ENCODE results near the gene E2F3.

The E2F3 gene

DNA sequence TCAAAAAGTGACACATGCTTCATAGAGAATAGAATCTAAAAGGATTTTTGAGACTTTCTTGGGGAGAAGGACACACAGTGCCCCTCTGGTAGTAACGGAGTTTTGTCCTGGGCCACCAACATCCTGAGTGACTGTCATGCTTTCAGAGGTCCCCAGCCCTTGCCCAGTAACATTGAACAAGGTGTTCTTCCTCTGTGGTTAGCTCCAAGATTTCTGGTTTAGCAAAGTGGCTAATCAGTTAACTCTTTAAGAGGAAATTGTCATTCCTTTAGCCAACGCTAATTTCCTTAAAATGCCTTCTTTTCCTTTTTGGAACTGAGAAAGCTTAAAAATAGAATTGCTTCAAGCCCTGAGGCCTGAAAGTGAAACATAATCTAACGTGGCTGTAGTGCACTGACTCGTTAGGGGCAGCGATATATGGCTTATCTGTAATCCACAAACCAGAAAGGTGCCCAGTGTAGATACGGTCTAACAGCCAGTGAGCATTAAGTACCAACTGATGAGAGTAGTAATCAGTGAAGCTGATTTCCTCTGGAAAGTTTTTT lies 7.8 kb downstream of the E2F3 start:
- TF ChIP-seq, protein P1, sequence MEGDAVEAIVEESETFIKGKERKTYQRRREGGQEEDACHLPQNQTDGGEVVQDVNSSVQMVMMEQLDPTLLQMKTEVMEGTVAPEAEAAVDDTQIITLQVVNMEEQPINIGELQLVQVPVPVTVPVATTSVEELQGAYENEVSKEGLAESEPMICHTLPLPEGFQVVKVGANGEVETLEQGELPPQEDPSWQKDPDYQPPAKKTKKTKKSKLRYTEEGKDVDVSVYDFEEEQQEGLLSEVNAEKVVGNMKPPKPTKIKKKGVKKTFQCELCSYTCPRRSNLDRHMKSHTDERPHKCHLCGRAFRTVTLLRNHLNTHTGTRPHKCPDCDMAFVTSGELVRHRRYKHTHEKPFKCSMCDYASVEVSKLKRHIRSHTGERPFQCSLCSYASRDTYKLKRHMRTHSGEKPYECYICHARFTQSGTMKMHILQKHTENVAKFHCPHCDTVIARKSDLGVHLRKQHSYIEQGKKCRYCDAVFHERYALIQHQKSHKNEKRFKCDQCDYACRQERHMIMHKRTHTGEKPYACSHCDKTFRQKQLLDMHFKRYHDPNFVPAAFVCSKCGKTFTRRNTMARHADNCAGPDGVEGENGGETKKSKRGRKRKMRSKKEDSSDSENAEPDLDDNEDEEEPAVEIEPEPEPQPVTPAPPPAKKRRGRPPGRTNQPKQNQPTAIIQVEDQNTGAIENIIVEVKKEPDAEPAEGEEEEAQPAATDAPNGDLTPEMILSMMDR (IDR thresholded peaks at IDR 0.05; ENCODE audit: low read depth, low read length): no peak
- no peak overlapping the region for H3K4me3 ChIP-seq (ENCODE audit: low read depth, low read length)

DNA sequence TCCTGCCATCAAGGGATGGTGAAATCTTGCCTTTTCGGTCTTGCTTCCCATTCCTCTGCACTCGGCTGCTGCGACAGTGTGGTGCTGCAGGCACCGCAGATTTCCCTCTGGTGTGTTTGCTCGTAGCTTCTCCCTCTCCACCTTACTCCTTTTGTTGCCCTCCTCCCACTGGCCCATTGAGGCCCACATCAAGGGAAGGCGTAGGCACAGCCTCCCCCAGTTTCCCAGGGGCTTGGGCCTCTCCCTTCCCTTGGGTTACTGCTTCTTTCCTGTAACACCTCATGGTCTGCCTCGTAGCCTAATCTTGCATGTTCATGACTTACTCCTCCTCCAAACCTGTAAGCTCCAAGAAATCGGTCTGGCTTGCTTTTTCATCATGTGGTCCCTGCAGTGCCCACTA lies 9.9 kb downstream of the E2F3 start:
- TF ChIP-seq, protein P1 (IDR thresholded peaks at IDR 0.05; ENCODE audit: low read depth, low read length): no peak
- H3K4me3 ChIP-seq (ENCODE audit: low read depth, low read length): no peak overlapping the region

DNA sequence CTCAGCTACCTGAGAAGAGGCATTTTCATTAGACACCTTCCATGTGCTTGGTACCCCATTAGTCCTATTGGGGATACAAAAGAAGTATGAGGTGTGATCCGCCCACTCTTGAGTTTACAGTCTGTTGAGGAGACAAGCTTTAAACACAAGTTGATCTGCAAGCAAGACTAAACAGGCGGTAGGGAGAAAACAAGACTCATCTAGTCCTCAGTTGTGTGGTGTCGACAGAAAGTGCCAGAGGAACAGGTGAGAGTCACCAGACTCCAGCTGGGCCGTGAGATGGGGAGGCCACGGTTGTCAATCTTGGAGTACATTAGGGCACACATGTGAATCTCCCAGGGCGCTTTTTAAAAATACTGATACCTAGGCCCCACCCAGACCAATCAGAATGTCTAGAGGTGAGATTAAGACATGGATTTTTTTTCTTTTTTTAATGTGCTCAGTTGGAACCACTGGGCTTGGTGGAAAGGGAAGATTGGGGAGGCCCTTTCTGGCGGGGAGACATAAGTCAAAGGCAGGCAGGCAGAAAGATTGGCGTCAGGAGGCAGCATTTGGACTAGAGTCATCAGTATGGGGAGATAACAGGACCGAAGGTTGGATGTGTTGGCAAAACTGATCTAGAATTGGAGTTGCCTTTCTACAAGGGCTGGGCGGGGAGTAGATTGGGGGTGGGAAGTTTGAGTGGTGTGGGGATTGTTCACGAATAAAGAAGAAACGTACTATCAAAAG lies 10.4 kb downstream of the E2F3 start:
- H3K4me3 ChIP-seq (ENCODE audit: low read depth, low read length): no peak overlapping the region
- TF ChIP-seq, protein P1 (IDR thresholded peaks at IDR 0.05; ENCODE audit: low read depth, low read length): no peak

DNA sequence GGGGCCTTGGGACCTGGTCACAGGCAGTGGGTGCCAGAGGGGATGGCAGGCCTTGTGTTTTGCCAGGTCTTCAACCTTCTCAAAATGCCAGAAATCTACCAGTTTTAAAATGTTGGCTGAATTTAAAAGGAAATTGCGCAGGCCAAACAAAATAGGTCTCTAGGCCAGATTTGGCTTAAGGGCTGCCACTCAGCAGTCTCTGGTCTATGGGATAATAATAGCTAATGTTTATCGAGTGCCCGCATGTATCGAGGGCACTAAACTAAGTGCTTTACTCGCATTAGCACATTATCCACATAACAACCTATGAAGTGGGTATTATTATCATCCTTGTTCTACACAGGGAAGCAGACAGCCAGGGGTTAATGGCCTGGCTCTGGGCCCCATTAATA lies 11.0 kb downstream of the E2F3 start:
- TF ChIP-seq, protein P1 (IDR thresholded peaks at IDR 0.05; ENCODE audit: low read depth, low read length): no peak
- no peak overlapping the region for H3K4me3 ChIP-seq (ENCODE audit: low read depth, low read length)

DNA sequence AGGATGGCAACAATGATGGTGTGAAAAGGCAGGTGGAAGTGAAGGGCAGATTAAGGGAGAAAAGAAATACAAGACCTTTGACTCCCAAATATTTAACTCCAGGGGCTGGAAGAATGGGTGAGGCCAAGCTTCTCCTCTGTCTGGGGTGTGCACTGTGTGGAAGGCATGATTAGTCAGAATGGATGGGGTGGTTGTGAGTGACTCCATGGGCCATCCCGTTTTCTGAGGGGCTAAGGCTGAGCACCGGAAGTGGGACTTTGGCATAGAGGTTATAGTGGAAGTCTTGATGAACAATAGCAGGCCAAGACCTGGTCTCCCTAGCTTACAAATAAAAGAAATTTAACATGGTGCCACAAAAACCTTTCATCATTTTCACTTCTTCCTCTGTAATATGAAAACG lies 12.1 kb downstream of the E2F3 start:
- TF ChIP-seq, protein P1 (IDR thresholded peaks at IDR 0.05; ENCODE audit: low read depth, low read length): no peak
- H3K4me3 ChIP-seq (ENCODE audit: low read depth, low read length): no peak overlapping the region

- no peak overlapping the region for H3K4me3 ChIP-seq (ENCODE audit: low read depth, low read length)
These were observed 13.0 kb downstream of the E2F3 start for GRCh38 chr6:20414711-20415110.

DNA sequence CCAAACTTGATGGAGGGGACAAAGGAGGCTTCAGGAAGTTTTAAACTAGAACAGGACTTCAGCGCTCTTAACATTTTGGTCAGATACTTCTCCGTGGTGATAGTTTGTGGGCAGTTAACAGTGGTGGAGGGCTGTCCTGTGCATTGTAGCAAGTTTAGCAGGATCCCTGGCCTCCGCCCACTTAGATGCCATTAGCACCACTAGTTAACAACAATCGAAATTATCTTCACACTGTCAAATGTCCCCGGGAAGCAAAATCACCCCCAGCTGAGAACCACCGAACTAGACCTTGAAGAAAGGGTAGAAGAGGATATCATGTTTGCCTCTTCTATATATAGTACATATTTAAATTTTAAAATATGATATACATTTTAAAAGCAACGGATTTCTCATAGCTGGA lies 13.6 kb downstream of the E2F3 start:
- TF ChIP-seq, protein P1 (IDR thresholded peaks at IDR 0.05; ENCODE audit: low read depth, low read length): no peak
- no peak overlapping the region for H3K4me3 ChIP-seq (ENCODE audit: low read depth, low read length)

More at GRCh38 chr6:20414711-20415110, 13.0 kb downstream of the E2F3 start:
- TF ChIP-seq, protein P1 (IDR thresholded peaks at IDR 0.05; ENCODE audit: low read depth, low read length): no peak

Data from WI38 (cell line).